Measurements from ENCODE around the gene SEL1L3. TPM values are rescaled to one million over a fixed set of nuclear protein-coding genes. Genes with fewer than 3 reads are reported as not detected.

The SEL1L3 gene
- polyA plus RNA-seq, 1 of the 3 experiments (the other 2 are of a cell fraction): 2.2 TPM

- no peak for TF ChIP-seq PBX3 (IDR thresholded peaks at IDR 0.05)
These were observed 139.8 kb downstream of the SEL1L3 start (continued) for GRCh38 chr4:25722964-25723363.

- POLR2A ChIA-PET: no interaction called here
- WGBS (ENCODE audit: low lambda C conversion rate): 75% methylated on average over 4 of the region's 4 CpGs
- H4K20me1 ChIP-seq (ENCODE audit: insufficient read depth): no peaks in the 10 kb centered on the region
These were observed 149.0 kb downstream of the SEL1L3 start for GRCh38 chr4:25713812-25714211.

GRCh38 chr4:25712611-25713010 lies 150.2 kb downstream of the SEL1L3 start:
- 21% methylated on average over 2 of the region's 2 CpGs for WGBS (ENCODE audit: low lambda C conversion rate)
- Histone ChIP-seq H2AFZ (ENCODE audit: low read depth) (no peak overlapping the region), H3K4me2 (no peak overlapping the region), H3K27me3 (ENCODE audit: insufficient read depth) (no peaks in the 10 kb centered on the region), H3K9me3 (no peaks in the 10 kb centered on the region), H4K20me1 (ENCODE audit: insufficient read depth) (no peaks in the 10 kb centered on the region), H3K79me2 (ENCODE audit: insufficient read depth) (no peaks in the 10 kb centered on the region), H3K27ac (ENCODE audit: low read depth in 2 of 2, low read length in 1 of 2) (no peak overlapping the region), H3F3A (replicated peaks; ENCODE audit: insufficient read depth) (no peaks in the 10 kb centered on the region), H3K4me1 (ENCODE audit: control insufficient read depth in 1 of 2, insufficient read depth in 2 of 2, low read depth in 1 of 2, low read length in 1 of 2) (no peaks in the 10 kb centered on the region), H3K4me3 (ENCODE audit: low read depth in 2 of 2, low read length in 1 of 2) (no peak overlapping the region), H3K9ac (no peak overlapping the region), H3K9me2 (no peaks in the 10 kb centered on the region), H3K36me3 (replicated peaks in 1 of 2; ENCODE audit: control insufficient read depth in 1 of 2, insufficient read depth in 2 of 2, low read length in 1 of 2) (no peaks in the 10 kb centered on the region)
- ChIA-PET CTCF (interaction anchor here (0.7 to 1.1 kb wide), 2 partner anchors 11 to 273 kb away, joined by 4 read pairs; no protein-coding TSS in a partner anchor), POLR2A (no interaction called here)
- DNase-seq: peak; percentile 56
- TF ChIP-seq MXI1 (IDR thresholded peaks at IDR 0.05; ENCODE audit: low read depth, low read length): 0 out of 2 replicates have a peak, but pooled peaks have one; percentile 30
- TF ChIP-seq PBX3 (IDR thresholded peaks at IDR 0.05): no peak
- TF ChIP-seq FOXM1 (IDR thresholded peaks at IDR 0.05; ENCODE audit: low read depth): no peak
- TF ChIP-seq RCOR1 (IDR thresholded peaks at IDR 0.05; ENCODE audit: low read length): peak; percentile 76; the same call in 1 of the 2 replicates
- TF ChIP-seq CHD2 (IDR thresholded peaks at IDR 0.05; ENCODE audit: low read length, partially characterized antibody): peak; percentile 49
- TF ChIP-seq EP300 (IDR thresholded peaks at IDR 0.05; ENCODE audit: borderline replicate concordance in 1 of 2, low read depth in 1 of 2, low read length in 1 of 2): peak in 1 of 2 experiments; percentile 15; a peak in 1 of 4 replicates

More at GRCh38 chr4:25713812-25714211, 149.0 kb downstream of the SEL1L3 start:
- TF ChIP-seq MAX (IDR thresholded peaks at IDR 0.05; ENCODE audit: low read depth): no peak
- Histone ChIP-seq H3K4me1 (ENCODE audit: control insufficient read depth in 1 of 2, insufficient read depth in 2 of 2, low read depth in 1 of 2, low read length in 1 of 2) (no peaks in the 10 kb centered on the region), H2AFZ (ENCODE audit: low read depth) (no peak overlapping the region), H3K4me3 (ENCODE audit: low read depth in 2 of 2, low read length in 1 of 2) (no peak overlapping the region), H3K9ac (no peak overlapping the region), H3K9me2 (no peaks in the 10 kb centered on the region), H3F3A (replicated peaks; ENCODE audit: insufficient read depth) (no peaks in the 10 kb centered on the region), H3K79me2 (ENCODE audit: insufficient read depth) (no peaks in the 10 kb centered on the region), H3K4me2 (no peak overlapping the region), H3K27me3 (ENCODE audit: insufficient read depth) (no peaks in the 10 kb centered on the region), H3K9me3 (no peaks in the 10 kb centered on the region), H3K27ac (ENCODE audit: low read depth in 2 of 2, low read length in 1 of 2) (no peak overlapping the region), H3K36me3 (replicated peaks in 1 of 2; ENCODE audit: control insufficient read depth in 1 of 2, insufficient read depth in 2 of 2, low read length in 1 of 2) (no peaks in the 10 kb centered on the region)
- CTCF ChIA-PET: interaction anchor here (1.1 kb wide), 1 partner anchor 274 kb away, joined by 4 read pairs; no protein-coding TSS in a partner anchor
- no peak for DNase-seq
